Calu3 (cell line): ENCODE data around the gene POLR2M. TPM values are rescaled to one million over a fixed set of nuclear protein-coding genes. Genes with fewer than 3 reads are reported as not detected.

Experiments
- BruUV-seq: library from RNA; stranded (reverse); fragments of 400-500 nt; replicated peaks from 2 replicates; lab custom pipeline; 2021; lab: Mats Ljungman, UMichigan
- CTCF ChIA-PET: fragments of 300-600 bp; sonication (Branson Sonifier 250); formaldehyde crosslinking; loops from one replicate; lab custom pipeline; 2022; ENCODE audit warnings: antibody characterized with exemption; lab: Charles Lee
- DNase-seq: peaks from one replicate; pipeline ENCODE4 v3.0.0; 2022
- H3K27ac Mint-ChIP-seq: one replicate; pipeline ENCODE4 v1.8.0; 2022; ENCODE audit warnings: mixed read lengths; ENCODE audit not compliant: unreplicated experiment
- H3K27me3 Mint-ChIP-seq: one replicate; pipeline ENCODE4 v1.8.0; 2022; ENCODE audit warnings: mixed read lengths; ENCODE audit not compliant: unreplicated experiment
- H3K36me3 Mint-ChIP-seq: one replicate; pipeline ENCODE4 v1.8.0; 2022; ENCODE audit warnings: mild to moderate bottlenecking, moderate library complexity, mixed read lengths; ENCODE audit not compliant: insufficient read depth, unreplicated experiment
- H3K4me1 Mint-ChIP-seq: one replicate; pipeline ENCODE4 v1.8.0; 2022; ENCODE audit warnings: mild to moderate bottlenecking, low read depth, mixed read lengths; ENCODE audit not compliant: unreplicated experiment
- H3K4me3 Mint-ChIP-seq: one replicate; pipeline ENCODE4 v1.8.0; 2022; ENCODE audit warnings: mild to moderate bottlenecking, low read depth, moderate library complexity, mixed read lengths; ENCODE audit not compliant: unreplicated experiment
- H3K9me3 Mint-ChIP-seq: one replicate; pipeline ENCODE4 v1.8.0; 2022; ENCODE audit warnings: low read depth, mixed read lengths; ENCODE audit not compliant: unreplicated experiment
- intact Hi-C: fragments of 100-400 bp; cut with micrococcal nuclease; formaldehyde crosslinking; loops from one replicate; pipeline ENCODE4 v1.10.0; 2022; ENCODE audit not compliant: unreplicated experiment
- total RNA-seq: library from RNA; stranded (reverse); gene quantifications from 2 replicates; pipeline ENCODE4 v1.2.3, GENCODE V29; 2022
- TF ChIP-seq, protein P1 (sequence below): fragments of 200-600 bp; IDR thresholded peaks from one replicate; pipeline ENCODE4 v1.8.0; 2022; ENCODE audit warnings: antibody characterized with exemption; ENCODE audit not compliant: unreplicated experiment

Gene POLR2M
- total RNA-seq, 1 experiment from 2014 or later = 102 TPM

DNA sequence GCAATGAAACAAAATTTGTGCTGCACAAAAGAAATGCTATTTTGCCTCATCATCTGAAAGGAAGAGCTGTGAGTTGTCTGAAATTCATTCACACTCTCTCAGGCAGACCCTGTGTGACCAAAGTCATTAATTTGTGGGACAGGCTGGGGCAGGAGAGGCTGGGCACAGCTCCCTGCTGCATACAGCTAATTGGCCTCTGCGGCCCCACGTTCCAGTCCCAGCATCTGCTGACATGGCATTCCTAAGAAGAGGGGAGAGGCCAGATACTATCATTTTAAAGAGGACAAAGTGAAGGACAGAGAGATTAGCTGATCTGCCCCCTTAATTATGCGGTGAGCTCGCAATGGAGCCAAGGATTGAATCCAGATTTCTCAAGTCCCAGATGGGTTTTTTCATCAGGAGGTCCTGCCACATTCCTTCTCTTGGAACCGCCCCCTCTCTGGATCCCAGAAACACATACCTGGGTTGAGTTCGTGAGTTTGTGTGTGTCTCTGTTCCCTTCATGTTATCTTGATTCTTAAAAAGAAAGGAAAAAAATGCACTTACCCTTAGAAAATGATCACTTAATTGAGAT is 25.1 kb downstream of the POLR2M start:
- TF ChIP-seq, protein P1, sequence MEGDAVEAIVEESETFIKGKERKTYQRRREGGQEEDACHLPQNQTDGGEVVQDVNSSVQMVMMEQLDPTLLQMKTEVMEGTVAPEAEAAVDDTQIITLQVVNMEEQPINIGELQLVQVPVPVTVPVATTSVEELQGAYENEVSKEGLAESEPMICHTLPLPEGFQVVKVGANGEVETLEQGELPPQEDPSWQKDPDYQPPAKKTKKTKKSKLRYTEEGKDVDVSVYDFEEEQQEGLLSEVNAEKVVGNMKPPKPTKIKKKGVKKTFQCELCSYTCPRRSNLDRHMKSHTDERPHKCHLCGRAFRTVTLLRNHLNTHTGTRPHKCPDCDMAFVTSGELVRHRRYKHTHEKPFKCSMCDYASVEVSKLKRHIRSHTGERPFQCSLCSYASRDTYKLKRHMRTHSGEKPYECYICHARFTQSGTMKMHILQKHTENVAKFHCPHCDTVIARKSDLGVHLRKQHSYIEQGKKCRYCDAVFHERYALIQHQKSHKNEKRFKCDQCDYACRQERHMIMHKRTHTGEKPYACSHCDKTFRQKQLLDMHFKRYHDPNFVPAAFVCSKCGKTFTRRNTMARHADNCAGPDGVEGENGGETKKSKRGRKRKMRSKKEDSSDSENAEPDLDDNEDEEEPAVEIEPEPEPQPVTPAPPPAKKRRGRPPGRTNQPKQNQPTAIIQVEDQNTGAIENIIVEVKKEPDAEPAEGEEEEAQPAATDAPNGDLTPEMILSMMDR = no peak
- BruUV-seq = no TSS peak
- no peak overlapping the region for H3K27ac Mint-ChIP-seq
- intact Hi-C loops = loop anchor here (1.0 kb wide), 2 partner anchors 64 to 340 kb away; no protein-coding TSS in a partner anchor
- H3K4me3 Mint-ChIP-seq = no peak overlapping the region
- CTCF ChIA-PET = interaction anchor here (0.7 to 2.5 kb wide), 5 partner anchors 30 to 349 kb away, joined by 3 to 10 read pairs (median 7); no protein-coding TSS in a partner anchor
- no peaks in the 10 kb centered on the region for H3K4me1 Mint-ChIP-seq
- H3K9me3 Mint-ChIP-seq = no peaks in the 10 kb centered on the region
- no peak for DNase-seq
- H3K36me3 Mint-ChIP-seq = no peaks in the 10 kb centered on the region
- H3K27me3 Mint-ChIP-seq = no peaks in the 10 kb centered on the region

DNA sequence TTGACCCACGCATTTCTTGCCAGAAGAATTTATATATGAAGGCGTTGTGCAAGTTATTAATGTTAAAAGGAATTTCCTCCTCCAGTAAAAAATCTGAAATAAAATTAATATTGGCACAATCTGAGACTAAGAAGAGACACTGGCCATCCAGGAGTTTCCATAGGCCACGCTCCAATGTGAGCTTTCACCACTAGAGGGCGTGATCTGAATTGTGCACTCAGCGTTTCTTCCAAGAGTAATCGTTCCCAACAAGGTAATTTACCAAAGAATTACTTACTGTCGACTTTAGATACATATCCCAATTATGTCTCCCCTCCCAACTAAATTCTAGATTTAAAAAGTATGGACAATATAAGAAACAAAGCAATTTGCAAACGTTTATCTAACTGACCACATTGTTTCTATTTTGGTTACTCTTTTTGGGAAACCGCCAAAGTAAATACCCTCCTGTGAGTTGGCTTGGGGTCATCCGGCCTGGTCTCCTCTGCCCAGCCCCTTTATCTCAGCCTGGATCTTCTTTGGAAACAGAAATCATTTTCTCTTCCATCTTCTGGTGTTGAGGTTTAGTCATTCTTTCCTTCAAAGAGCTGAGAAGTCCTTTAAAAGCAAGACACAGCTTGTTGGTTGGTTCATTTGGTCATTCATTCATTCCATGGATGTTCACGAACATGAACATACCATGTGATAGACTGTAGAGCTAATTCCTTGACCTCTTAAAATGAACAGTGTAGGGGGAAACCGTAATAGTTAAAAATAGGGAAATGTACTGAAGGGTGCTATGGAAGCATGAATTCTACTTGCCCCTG is 26.2 kb downstream of the POLR2M start:
- Mint-ChIP-seq H3K27me3 (no peaks in the 10 kb centered on the region), H3K27ac (no peak overlapping the region), H3K36me3 (no peaks in the 10 kb centered on the region), H3K4me1 (no peaks in the 10 kb centered on the region), H3K9me3 (peaks cover 5% of the 10 kb centered on the region), H3K4me3 (no peak overlapping the region)
- intact Hi-C loops = loop anchor here (1.0 kb wide), 2 partner anchors 65 to 339 kb away; no protein-coding TSS in a partner anchor
- CTCF ChIA-PET = interaction anchor here (0.6 to 2.5 kb wide), 9 partner anchors 11 to 390 kb away, joined by 3 to 10 read pairs (median 7); no protein-coding TSS in a partner anchor
- TF ChIP-seq, protein P1 = peak; percentile 90
- DNase-seq = peak; percentile 78
- no TSS peak for BruUV-seq

DNA sequence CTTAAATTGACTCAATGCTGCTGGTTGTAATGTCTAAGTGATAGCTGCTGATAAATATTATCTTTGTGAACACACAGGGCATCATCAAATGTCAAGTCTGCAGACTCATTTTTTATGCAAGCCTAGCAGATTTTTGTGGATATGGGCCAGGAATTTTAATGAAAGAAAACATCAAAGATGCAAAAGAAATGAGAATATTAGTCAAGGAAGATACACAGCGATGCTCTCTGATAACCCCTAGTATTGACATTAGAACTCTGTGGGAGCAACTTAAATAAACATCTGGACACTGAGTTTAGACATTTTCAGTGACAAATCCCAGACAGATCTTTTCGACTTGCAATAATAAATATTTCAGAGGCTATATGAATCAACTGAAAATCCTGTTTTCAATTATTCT is 28.3 kb downstream of the POLR2M start:
- TF ChIP-seq, protein P1 = no peak
- Mint-ChIP-seq H3K27me3 (no peaks in the 10 kb centered on the region), H3K9me3 (peaks cover 5% of the 10 kb centered on the region), H3K4me3 (no peak overlapping the region), H3K27ac (no peak overlapping the region), H3K4me1 (no peaks in the 10 kb centered on the region), H3K36me3 (no peaks in the 10 kb centered on the region)
- CTCF ChIA-PET = interaction anchor here (0.8 kb wide), 1 partner anchor 19 kb away, joined by 3 read pairs; no protein-coding TSS in a partner anchor
- no TSS peak for BruUV-seq
- DNase-seq = no peak
- intact Hi-C loops = no loop called here

GRCh38 chr15:57735431-57735830 is 28.9 kb downstream of the POLR2M start:
- H3K27me3 Mint-ChIP-seq = no peaks in the 10 kb centered on the region
- H3K27ac Mint-ChIP-seq = no peak overlapping the region
- no peak overlapping the region for H3K4me3 Mint-ChIP-seq
- intact Hi-C loops = no loop called here
- peaks cover 5% of the 10 kb centered on the region for H3K9me3 Mint-ChIP-seq
- DNase-seq = no peak
- TF ChIP-seq, protein P1 = no peak
- BruUV-seq = no TSS peak
- no peaks in the 10 kb centered on the region for H3K36me3 Mint-ChIP-seq
- CTCF ChIA-PET = interaction anchor here (0.6 to 0.8 kb wide), 2 partner anchors 18 to 125 kb away, joined by 3 read pairs; no protein-coding TSS in a partner anchor
- H3K4me1 Mint-ChIP-seq = no peaks in the 10 kb centered on the region
